Upper lobe of left lung (tissue), 6 donors: Measurements from ENCODE around the gene MGLL. TPM values are rescaled to one million over a fixed set of nuclear protein-coding genes. Genes with fewer than 3 reads are reported as not detected.

Experiments used
- ATAC-seq, 2 donors: fragments of 200-7000 bp; cut with Tn5 transposase; one replicate each; pipeline ENCODE4 v1.9.1; 2022; ENCODE audit warnings: mild to moderate bottlenecking in 2 of 2, moderate library complexity in 2 of 2; ENCODE audit not compliant: low FRiP score in 2 of 2
- DNase-seq, 2 donors: peaks; one replicate each; pipeline ENCODE4 v3.0.0-alpha.2; 2019 to 2020
- H3K27ac ChIP-seq, 4 donors: fragments of 200-600 bp; sonication (generic); one replicate each; pipeline ENCODE4 v1.5.1; 2016 to 2019
- H3K27me3 ChIP-seq, 4 donors: fragments of 200-600 bp; sonication (generic); one replicate each; pipeline ENCODE4 v1.5.1; 2017 to 2019
- H3K36me3 ChIP-seq, 4 donors: fragments of 200-600 bp; sonication (generic); one replicate each; pipeline ENCODE4 v1.5.1; 2016 to 2019
- H3K4me1 ChIP-seq, 4 donors: fragments of 200-600 bp; sonication (generic); one replicate each; pipeline ENCODE4 v1.5.1; 2018 to 2019
- H3K4me3 ChIP-seq, 4 donors: fragments of 200-600 bp; sonication (generic); one replicate each; pipeline ENCODE4 v1.5.1; 2017 to 2019; ENCODE audit warnings: mild to moderate bottlenecking in 2 of 4, moderate library complexity in 1 of 4
- H3K9me3 ChIP-seq, 4 donors: fragments of 200-600 bp; sonication (generic); one replicate each; pipeline ENCODE4 v1.5.1; 2018 to 2019
- EP300 ChIP-seq, 4 donors: sonication (generic); formaldehyde crosslinking; IDR thresholded peaks; one replicate each; pipeline ENCODE4 v1.5.1; 2017; ENCODE audit warnings: antibody characterized with exemption in 4 of 4, control low read depth in 2 of 4
- POLR2A ChIP-seq, 4 donors: fragments of 450-650 bp; IDR thresholded peaks; one replicate each; pipeline ENCODE4 v1.5.1; 2016 to 2017; ENCODE audit warnings: antibody characterized with exemption in 4 of 4, mild to moderate bottlenecking in 2 of 4
- POLR2AphosphoS5 ChIP-seq, 2 donors: sonication (generic); formaldehyde crosslinking; IDR thresholded peaks; one replicate each; pipeline ENCODE4 v1.5.1; 2017; ENCODE audit warnings: antibody characterized with exemption in 2 of 2
- WGBS, 2 donors: methylation state at CpG; one replicate each; pipeline ENCODE4 v1.1.5; 2017 to 2018; 5-methylcytosine and 5-hydroxymethylcytosine counted together
- total RNA-seq, 6 donors: library from RNA; depleted of rRNA in 4 of 6; stranded (reverse); fragments of >200 nt in 4 of 6; gene quantifications; one replicate each; pipeline versions ENCODE4 v1.1.0 to v1.2.1, GENCODE V29; 2016 to 2021
- TF ChIP-seq, protein P1 (sequence below), 6 experiments: fragments of 450-650 bp in 4 of 6; fragments of 200-600 bp in 2 of 6; sonication (generic) in 2 of 6; IDR thresholded peaks; one replicate each; pipeline ENCODE4 v1.5.1; 2016 to 2019; ENCODE audit warnings: antibody characterized with exemption in 6 of 6
- donor health status: DM: no; HTN: no; CAD: no; lungs with moderate emphysema.
- donor health status: DM: no; HTN: yes; CAD: no; lungs with severe emphysema.

The MGLL gene
- total RNA-seq, 6 donors from 2014 or later = 128 to 253 (median 190) TPM

DNA sequence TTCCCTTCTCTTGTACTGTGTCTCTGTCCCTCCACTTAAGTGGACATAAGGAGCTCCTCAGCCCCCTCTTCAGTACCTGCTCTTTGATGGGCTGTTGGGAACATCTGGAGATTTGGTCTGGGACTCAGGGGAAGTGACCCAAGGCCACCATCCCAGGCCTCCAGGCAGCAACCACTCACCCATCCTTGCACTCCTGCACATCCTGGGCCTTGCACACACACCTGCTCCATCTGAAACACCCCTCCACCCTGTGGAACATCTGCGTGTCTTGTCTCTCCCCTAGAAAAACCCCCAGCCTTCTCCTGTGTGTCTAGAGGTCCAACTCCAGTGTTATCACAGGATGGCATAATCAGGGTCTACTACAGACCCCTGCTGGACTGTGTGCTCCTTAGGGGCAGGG is 75.2 kb downstream of the MGLL start:
- Histone ChIP-seq H3K27me3 (no peaks in the 10 kb centered on the region), H3K9me3 (no peaks in the 10 kb centered on the region), H3K27ac (peak overlapping the region; percentile 41 to 68 (median 58)), H3K4me3 (no peak overlapping the region), H3K4me1 (peaks cover 29 to 59% (median 51%) of the 10 kb centered on the region in 4 donors), H3K36me3 (no peaks in the 10 kb centered on the region)
- DNase-seq (no peak), ATAC-seq (no peak)
- WGBS, 2 donors = 70 to 90% methylated on average over 1 of the region's 1 CpG
- TF ChIP-seq, protein P1, sequence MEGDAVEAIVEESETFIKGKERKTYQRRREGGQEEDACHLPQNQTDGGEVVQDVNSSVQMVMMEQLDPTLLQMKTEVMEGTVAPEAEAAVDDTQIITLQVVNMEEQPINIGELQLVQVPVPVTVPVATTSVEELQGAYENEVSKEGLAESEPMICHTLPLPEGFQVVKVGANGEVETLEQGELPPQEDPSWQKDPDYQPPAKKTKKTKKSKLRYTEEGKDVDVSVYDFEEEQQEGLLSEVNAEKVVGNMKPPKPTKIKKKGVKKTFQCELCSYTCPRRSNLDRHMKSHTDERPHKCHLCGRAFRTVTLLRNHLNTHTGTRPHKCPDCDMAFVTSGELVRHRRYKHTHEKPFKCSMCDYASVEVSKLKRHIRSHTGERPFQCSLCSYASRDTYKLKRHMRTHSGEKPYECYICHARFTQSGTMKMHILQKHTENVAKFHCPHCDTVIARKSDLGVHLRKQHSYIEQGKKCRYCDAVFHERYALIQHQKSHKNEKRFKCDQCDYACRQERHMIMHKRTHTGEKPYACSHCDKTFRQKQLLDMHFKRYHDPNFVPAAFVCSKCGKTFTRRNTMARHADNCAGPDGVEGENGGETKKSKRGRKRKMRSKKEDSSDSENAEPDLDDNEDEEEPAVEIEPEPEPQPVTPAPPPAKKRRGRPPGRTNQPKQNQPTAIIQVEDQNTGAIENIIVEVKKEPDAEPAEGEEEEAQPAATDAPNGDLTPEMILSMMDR (IDR thresholded peaks at IDR 0.05) = no peak
- TF ChIP-seq POLR2AphosphoS5 (IDR thresholded peaks at IDR 0.05) (no peak), EP300 (IDR thresholded peaks at IDR 0.05) (no peak), POLR2A (IDR thresholded peaks at IDR 0.05) (no peak)

DNA sequence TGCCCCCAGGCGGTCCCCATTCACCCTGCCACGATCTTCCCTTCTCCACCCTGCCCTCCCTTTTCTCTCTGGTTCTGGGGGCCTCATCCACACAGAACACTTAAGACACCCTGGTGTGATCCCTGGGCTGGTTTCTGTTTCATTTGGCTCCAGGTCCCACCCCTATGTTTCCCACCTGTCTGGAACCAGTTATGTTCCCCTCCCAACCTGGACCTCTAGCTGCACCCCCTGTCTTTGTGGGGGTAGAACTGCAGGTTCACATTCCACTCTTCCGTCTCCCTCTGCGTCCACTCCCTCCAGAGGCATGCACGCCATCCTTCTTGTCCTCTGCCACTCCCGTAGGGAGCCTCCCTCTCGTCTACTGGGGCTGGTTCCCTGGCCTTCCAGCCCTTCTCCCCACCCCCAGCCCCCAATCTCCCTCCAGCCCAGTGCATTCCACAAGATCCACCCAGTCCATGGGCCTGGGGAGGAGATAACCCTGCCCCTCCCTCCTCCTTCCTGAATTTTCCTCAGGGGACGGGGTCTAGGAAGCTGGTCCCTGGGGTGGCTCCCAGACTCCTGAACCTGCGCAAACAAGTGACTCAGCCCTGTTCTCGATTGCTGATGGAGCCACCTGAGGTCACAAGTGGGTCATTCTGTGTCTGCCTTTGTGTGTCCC is 75.8 kb downstream of the MGLL start:
- peak in 1 of 2 donors; percentile 64 for DNase-seq
- peak; percentile 4 to 70 for ATAC-seq
- H3K4me3 ChIP-seq = no peak overlapping the region
- H3K36me3 ChIP-seq = no peaks in the 10 kb centered on the region
- peaks cover 29 to 59% (median 51%) of the 10 kb centered on the region in 4 donors for H3K4me1 ChIP-seq
- H3K9me3 ChIP-seq = no peaks in the 10 kb centered on the region
- 61 to 74% methylated on average over 10 of the region's 10 CpGs for WGBS, 2 donors
- peak overlapping the region in 3 of 4 donors; percentile 60 to 68 (median 60) for H3K27ac ChIP-seq
- H3K27me3 ChIP-seq = no peaks in the 10 kb centered on the region
- TF ChIP-seq, protein P1 (IDR thresholded peaks at IDR 0.05) = peak in 4 of 6 experiments; percentile 10 to 59 (median 26)
- no peak for TF ChIP-seq POLR2A (IDR thresholded peaks at IDR 0.05)

DNA sequence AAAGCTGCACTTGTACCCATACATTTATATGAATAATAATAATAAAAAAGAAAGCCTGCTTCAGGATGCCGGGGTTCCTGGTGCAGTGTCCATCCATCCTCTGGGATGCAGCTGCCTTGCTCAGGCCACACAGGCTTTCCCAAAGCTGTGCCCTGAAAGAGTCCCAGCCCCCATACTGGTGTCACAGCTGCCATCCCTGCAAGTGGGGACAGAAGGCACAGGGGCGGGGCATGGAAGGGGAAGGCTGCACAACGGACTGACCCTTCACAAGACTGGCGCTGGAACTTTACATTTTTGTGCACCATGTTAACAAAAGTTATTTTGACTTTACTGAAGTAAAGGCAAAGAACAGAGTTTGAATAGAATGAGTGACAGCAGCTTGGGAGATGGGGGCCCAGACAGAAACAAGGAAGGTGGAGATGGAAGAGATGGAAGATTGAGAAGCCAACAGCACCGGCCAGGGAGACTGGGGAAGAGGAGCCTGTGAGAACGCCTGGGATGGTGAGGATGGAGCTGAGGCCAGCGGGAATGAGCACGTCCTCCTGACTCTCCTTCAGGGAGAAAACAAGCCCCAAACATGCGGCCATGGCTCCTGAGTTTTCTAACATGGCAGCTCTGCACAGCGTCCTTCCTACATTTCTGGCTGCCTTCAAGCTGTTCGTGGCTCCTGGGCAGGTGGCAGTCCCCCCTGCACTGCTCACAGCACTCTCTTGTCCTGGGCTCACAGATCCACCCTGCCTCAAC is 76.5 kb downstream of the MGLL start:
- 83 to 89% methylated on average over 11 of the region's 11 CpGs for WGBS, 2 donors

DNA sequence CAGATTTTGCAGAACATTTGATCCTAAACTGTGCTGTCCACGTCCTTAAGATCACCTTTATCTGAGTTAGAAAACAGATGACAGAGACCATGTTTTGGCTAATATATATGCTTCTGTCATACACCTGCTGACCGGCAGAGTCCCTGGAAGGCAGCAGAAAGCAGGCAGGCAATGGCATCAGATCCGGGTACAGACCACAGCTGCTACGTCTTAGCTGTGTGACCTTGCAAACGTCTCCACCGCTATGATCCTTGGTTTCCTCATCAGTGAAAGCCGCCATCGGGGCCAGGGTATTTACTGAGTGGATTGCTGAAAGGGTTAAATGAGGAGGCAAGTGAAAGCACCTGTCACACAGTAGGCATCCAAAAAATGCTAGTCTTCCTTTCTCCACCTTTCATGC is 77.4 kb downstream of the MGLL start:
- no peak for ATAC-seq
- no peak overlapping the region for H3K27ac ChIP-seq

More for the DNA sequence above, 76.5 kb downstream of the MGLL start:
- DNase-seq (no peak), ATAC-seq (no peak)
- peak overlapping the region in 3 of 4 donors; percentile 60 to 68 (median 60) for H3K27ac ChIP-seq
- H3K27me3 ChIP-seq = no peaks in the 10 kb centered on the region
- peaks cover 29 to 59% (median 51%) of the 10 kb centered on the region in 4 donors for H3K4me1 ChIP-seq
- peaks cover 0 to 2% (median 0%) of the 10 kb centered on the region in 4 donors for H3K36me3 ChIP-seq
- TF ChIP-seq POLR2AphosphoS5 (IDR thresholded peaks at IDR 0.05) (no peak), POLR2A (IDR thresholded peaks at IDR 0.05) (no peak), EP300 (IDR thresholded peaks at IDR 0.05) (no peak)
- TF ChIP-seq, protein P1 (IDR thresholded peaks at IDR 0.05) = no peak
- no peak overlapping the region for H3K4me3 ChIP-seq
- no peaks in the 10 kb centered on the region for H3K9me3 ChIP-seq

More for the DNA sequence above, 77.4 kb downstream of the MGLL start:
- Histone ChIP-seq H3K4me1 (peaks cover 22 to 59% (median 50%) of the 10 kb centered on the region in 4 donors), H3K9me3 (no peaks in the 10 kb centered on the region), H3K36me3 (peaks cover 0 to 6% (median 0%) of the 10 kb centered on the region in 4 donors), H3K27me3 (no peaks in the 10 kb centered on the region), H3K4me3 (no peak overlapping the region)
- TF ChIP-seq EP300 (IDR thresholded peaks at IDR 0.05) = no peak
- TF ChIP-seq, protein P1 (IDR thresholded peaks at IDR 0.05) = no peak
- no peak for TF ChIP-seq POLR2AphosphoS5 (IDR thresholded peaks at IDR 0.05)
- no peak for TF ChIP-seq POLR2A (IDR thresholded peaks at IDR 0.05)
- 83 to 93% methylated on average over 8 of the region's 8 CpGs for WGBS, 2 donors
- no peak for DNase-seq
